C4-2B (cell line): Measurements from ENCODE around the gene SCUBE1.

Experiments used
- ZFX ChIP-seq: fragments of 450-650 bp; IDR thresholded peaks from 2 replicates; pipeline ENCODE4 v1.6.1; 2017
- TF ChIP-seq, protein P1 (sequence below): fragments of 450-650 bp; conservative IDR thresholded peaks from 2 replicates; pipeline ENCODE4 v1.5.1; 2017; ENCODE audit warnings: mild to moderate bottlenecking

DNA sequence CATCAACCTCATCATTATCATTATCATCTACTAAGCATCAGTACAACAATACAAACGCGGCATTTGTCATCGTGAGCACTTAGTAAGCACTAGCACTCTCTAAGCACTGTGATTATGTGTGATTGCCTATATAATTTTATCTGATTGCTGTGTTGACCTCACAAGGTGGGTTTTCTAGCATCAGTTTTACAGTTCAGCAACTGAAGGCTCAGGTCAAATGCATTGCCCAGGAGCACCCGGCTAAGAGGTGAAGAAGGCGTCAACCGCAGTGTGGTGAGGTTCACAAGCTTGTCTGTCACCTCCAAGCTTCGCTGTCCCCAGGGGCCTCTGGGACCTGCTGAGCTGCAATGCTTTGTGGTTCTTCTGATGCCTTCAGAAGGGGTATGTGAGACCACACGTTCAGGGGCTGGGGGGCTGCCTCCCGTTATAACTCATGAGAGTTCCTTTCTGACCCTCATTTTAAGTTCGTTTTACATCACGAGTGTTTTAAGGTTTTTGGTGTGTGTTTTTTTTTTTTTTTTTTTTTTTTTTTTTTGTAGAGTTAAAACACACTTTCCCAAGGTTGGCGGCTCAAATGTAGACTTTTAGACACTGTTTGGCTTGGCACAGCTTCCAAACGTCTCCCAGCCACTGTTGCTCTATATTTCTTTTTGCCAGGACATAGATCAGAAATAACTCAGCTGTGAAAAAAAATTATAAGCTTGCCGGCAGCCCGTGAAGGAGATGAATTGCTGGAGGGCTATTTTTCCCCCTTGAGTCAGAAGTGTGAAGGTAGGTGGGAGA is 33.8 kb upstream of the SCUBE1 start:
- TF ChIP-seq, protein P1, sequence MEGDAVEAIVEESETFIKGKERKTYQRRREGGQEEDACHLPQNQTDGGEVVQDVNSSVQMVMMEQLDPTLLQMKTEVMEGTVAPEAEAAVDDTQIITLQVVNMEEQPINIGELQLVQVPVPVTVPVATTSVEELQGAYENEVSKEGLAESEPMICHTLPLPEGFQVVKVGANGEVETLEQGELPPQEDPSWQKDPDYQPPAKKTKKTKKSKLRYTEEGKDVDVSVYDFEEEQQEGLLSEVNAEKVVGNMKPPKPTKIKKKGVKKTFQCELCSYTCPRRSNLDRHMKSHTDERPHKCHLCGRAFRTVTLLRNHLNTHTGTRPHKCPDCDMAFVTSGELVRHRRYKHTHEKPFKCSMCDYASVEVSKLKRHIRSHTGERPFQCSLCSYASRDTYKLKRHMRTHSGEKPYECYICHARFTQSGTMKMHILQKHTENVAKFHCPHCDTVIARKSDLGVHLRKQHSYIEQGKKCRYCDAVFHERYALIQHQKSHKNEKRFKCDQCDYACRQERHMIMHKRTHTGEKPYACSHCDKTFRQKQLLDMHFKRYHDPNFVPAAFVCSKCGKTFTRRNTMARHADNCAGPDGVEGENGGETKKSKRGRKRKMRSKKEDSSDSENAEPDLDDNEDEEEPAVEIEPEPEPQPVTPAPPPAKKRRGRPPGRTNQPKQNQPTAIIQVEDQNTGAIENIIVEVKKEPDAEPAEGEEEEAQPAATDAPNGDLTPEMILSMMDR = no peak
- TF ChIP-seq ZFX = no peak
